HG02870 (cell line): ENCODE data around the gene KLKB1.
A peak's percentile ranks its signal among the peaks of the same experiment; 100 is the strongest.

ENCODE experiments used
- ATAC-seq: cut with Tn5 transposase; IDR thresholded peaks from one replicate; pipeline ENCODE4 v1.9.1; 2021; ENCODE audit warnings: mild to moderate bottlenecking, moderate library complexity; ENCODE audit not compliant: unreplicated experiment

Gene KLKB1

GRCh38 chr4:186227221-186227620, at the start of gene KLKB1:
KLKB1 (plus strand) TSS chr4:186227507; CDS start chr4:186228196, 689 bp downstream.
- no peak for ATAC-seq

- ATAC-seq = no peak
Measured at GRCh38 chr4:186188107-186188506, 39.2 kb upstream of the KLKB1 start.

GRCh38 chr4:186189656-186190055, 37.7 kb upstream of the KLKB1 start:
- no peak for ATAC-seq

GRCh38 chr4:186190581-186191199, 36.6 kb upstream of the KLKB1 start:
- ATAC-seq = peak; percentile 30

- ATAC-seq = peak; percentile 82
Measured at GRCh38 chr4:186191200-186192065, 35.9 kb upstream of the KLKB1 start, which contains the start of gene CYP4V2. CYP4V2 (plus strand) TSS chr4:186191567; CDS start chr4:186191824, 257 bp downstream.

DNA sequence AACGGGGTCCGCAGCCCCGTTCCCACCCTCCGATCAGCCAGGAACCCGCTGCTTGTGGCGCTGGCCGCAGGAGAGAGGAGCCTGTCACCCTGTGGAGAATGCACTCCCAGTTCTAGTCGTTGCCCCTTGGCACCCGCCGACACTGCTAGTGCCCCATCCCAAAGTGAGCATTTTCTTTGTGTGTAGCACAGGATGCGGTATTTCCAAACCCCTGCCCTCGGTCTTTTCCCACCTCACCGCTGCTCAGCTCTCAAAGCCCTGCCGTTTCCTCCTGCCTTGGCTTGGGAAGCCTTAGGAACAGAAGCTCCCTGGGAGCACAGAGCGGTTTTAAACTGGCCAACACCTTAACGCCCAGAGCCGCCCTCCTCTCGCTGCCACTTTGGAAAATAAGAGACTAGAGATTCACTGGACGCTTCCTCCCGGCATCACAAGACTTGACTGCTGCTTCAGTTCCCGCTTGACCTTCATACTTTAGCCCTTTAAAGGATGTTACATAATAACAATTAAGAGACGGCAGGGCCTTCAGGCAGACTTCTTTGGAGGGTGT, 35.2 kb upstream of the KLKB1 start:
- peak; percentile 12 for ATAC-seq

DNA sequence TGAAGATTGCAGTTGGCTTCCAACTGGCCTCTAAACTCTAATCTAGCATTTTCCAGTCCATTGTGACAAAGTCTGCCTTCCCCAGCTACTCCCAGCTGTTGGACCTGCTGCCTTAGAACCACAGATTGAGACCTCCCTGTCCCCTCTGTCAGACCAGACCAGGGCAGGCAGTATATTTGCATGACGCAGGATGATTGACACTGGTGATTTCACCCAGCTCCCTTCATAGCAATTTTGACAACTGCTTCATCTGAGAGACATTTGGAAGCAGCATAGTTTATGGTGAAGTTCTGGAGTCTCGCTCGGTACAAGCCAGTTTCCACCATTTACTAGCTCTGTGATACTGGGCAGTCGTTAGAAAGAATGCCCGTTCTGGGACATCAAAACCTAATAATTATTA, 33.5 kb upstream of the KLKB1 start:
- ATAC-seq = no peak

DNA sequence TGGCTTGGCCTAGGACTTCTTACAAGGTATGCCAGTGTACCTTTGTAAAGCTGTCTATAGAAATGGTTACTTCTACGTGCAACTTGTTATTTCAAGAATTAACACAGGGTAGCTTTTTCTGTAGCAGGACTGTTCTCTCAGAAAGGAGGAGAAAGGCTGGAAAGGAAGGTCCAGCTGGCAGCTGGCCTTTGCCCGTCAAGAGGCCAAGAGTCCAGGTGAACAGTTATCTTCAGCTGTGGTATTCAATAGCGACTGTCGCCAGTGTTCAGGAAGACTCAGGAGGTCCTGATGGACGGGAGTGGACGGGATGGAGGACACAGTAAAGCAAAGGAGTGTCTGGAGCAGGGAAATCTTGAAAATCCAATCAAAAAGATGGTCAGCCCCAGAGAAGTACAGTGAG, 31.2 kb upstream of the KLKB1 start:
- no peak for ATAC-seq

DNA sequence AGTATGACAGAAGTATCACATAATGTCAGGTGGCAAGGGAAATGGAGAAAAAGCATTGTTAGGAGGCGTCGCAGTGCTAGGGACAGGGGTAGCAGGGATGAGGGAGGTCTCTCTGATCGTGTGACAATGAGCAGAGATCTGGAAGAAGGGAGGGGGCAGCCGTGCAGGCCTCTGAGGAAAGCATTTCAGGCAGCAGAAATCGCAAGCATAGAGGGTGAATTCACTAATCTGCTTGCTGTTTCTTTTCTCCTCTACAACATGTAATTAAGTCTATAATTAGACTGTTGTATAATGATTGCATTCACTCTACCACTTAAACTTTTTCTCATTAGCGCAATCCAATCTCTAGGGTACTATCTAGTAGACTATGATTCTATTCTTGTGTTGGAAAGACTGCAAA, 26.8 kb upstream of the KLKB1 start:
- ATAC-seq = no peak

DNA sequence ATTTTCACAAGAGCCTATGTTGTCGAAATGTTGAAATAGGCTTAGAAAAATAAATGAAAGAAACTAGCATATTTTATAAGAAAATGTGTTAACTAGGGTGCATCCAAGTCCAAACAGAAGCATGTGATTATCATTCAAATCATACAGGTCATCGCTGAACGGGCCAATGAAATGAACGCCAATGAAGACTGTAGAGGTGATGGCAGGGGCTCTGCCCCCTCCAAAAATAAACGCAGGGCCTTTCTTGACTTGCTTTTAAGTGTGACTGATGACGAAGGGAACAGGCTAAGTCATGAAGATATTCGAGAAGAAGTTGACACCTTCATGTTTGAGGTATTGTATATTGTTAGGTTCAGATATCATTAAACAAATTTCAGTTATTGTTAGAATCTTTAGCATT, 26.3 kb upstream of the KLKB1 start:
- no peak for ATAC-seq

DNA sequence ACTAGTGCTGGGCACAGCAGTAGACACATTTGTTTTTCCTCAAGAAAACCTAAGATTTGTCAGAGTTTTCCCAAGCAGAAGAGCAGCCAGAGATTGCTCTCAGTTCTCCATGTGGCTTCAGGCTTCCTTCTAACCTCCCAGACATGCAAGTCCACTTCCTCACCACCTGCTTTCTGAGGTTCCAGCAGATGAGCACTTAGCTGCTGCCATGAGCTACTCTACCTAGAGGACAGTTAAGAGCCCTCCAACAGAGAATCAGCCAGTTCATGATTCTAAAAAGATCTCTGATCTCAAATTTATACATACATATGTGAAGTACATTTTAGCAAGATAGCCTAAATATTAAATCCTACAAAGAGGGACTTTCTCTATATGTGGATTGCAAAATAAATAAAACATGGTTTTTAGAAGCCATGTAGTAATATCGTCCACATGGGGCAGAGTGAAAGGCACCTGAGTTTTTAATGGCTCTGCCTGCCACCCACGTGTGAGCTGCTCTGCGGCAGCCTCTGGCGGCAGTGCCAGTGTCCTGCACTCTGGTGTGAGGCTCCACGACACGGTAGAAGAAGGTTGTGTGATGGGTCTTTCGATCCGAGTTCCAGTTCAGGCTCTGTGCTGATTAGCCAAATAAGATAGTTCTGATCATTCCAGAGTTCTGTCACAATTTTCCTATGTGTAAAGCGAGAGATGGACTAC, 25.6 kb upstream of the KLKB1 start:
- ATAC-seq = peak; percentile 81

- no peak for ATAC-seq
Measured at GRCh38 chr4:186202490-186203140, 24.7 kb upstream of the KLKB1 start.

- no peak for ATAC-seq
Measured at GRCh38 chr4:186203406-186203805, 23.9 kb upstream of the KLKB1 start.

DNA sequence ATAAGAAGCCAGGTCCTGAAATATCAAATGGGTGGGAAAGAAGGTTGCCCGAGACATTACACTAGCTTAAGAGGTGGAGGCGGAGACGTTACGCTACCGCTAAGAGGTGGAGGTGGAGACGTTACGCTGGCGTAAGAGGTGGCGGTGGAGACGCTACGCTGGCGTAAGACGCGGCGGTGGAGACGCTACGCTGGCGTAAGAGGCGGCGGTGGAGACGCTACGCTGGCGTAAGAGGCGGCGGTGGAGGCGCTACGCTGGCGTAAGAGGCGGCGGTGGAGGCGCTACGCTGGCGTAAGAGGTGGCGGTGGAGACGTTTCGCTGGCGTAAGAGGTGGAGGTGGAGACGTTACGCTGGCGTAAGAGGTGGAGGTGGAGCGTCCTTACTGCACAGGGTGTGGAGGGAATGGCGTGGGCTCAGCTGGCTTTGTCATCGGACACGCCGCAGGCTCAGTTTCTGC, 23.2 kb upstream of the KLKB1 start:
- peak; percentile 80 for ATAC-seq

- no peak for ATAC-seq
Measured at GRCh38 chr4:186204686-186205085, 22.6 kb upstream of the KLKB1 start.

- no peak for ATAC-seq
Measured at GRCh38 chr4:186205156-186205555, 22.2 kb upstream of the KLKB1 start.

- ATAC-seq = no peak
Measured at GRCh38 chr4:186216465-186217024, 10.8 kb upstream of the KLKB1 start.

- no peak for ATAC-seq
Measured at GRCh38 chr4:186217733-186218293, 9.5 kb upstream of the KLKB1 start.

- no peak for ATAC-seq
Measured at GRCh38 chr4:186221624-186222023, 5.7 kb upstream of the KLKB1 start.

- ATAC-seq = no peak
Measured at GRCh38 chr4:186225848-186226247, 1.5 kb upstream of the KLKB1 start.
